IMR-90 (cell line): ENCODE data around the gene SNRNP200.

Experiments
- BHLHE40 ChIP-seq: fragments of 150-350 bp; IDR thresholded peaks from 2 replicates; pipeline ENCODE4 v1.6.1; 2016; ENCODE audit warnings: mild to moderate bottlenecking, low read depth, low read length
- CEBPB ChIP-seq: IDR thresholded peaks from 2 replicates; pipeline ENCODE4 v1.6.1; 2012; ENCODE audit warnings: low read depth, low read length, improper control_type of control experiment
- MAZ ChIP-seq: IDR thresholded peaks from 2 replicates; pipeline ENCODE4 v1.6.1; 2012; ENCODE audit warnings: low read depth, mild to moderate bottlenecking, low read length, improper control_type of control experiment, moderate library complexity, borderline replicate concordance
- MXI1 ChIP-seq: IDR thresholded peaks from 2 replicates; pipeline ENCODE4 v1.6.1; 2012; ENCODE audit warnings: low read depth, mild to moderate bottlenecking, low read length, moderate library complexity, borderline replicate concordance
- POLR2A ChIP-seq: IDR thresholded peaks from 2 replicates; pipeline ENCODE4 v1.6.1; 2012; ENCODE audit warnings: mild to moderate bottlenecking, low read depth, low read length
- RAD21 ChIP-seq: IDR thresholded peaks from 2 replicates; pipeline ENCODE4 v1.6.1; 2012; ENCODE audit warnings: low read length, improper control_type of control experiment
- TF ChIP-seq, protein P1 (sequence below): conservative IDR thresholded peaks from 2 replicates; pipeline ENCODE4 v1.5.1; 2012; ENCODE audit warnings: mild to moderate bottlenecking, low read depth, low read length, improper control_type of control experiment
- TF ChIP-seq, protein P2 (sequence below): fragments of 150-350 bp; IDR thresholded peaks from 2 replicates; pipeline ENCODE4 v1.6.1; 2016; ENCODE audit warnings: low read depth, mild to moderate bottlenecking, low read length, moderate library complexity, borderline replicate concordance
- TF ChIP-seq, protein P3 (sequence below): fragments of 150-350 bp; IDR thresholded peaks from 2 replicates; pipeline ENCODE4 v1.6.1; 2017; ENCODE audit warnings: mild to moderate bottlenecking, antibody characterized with exemption, low read length, low read depth

DNA sequence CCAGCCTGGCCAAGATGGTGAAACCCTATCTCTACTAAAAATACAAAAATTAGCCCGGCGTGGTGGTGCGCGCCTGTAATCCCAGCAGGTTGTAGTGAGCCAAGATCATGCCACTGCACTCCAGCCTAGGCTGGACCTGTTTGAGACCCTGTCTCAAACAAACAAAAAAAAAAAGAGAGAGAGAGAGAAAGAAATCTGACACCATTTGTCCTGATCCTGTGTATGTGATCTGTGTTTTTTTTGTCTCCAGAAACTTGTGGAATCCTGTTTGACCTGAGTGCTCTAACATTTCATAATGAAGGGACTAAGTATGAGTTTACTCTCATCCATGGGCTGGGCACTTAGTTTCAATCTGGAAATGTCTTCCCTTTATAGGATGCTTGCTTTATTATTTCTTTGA, 13.4 kb upstream of the SNRNP200 start:
- TF ChIP-seq, protein P1, sequence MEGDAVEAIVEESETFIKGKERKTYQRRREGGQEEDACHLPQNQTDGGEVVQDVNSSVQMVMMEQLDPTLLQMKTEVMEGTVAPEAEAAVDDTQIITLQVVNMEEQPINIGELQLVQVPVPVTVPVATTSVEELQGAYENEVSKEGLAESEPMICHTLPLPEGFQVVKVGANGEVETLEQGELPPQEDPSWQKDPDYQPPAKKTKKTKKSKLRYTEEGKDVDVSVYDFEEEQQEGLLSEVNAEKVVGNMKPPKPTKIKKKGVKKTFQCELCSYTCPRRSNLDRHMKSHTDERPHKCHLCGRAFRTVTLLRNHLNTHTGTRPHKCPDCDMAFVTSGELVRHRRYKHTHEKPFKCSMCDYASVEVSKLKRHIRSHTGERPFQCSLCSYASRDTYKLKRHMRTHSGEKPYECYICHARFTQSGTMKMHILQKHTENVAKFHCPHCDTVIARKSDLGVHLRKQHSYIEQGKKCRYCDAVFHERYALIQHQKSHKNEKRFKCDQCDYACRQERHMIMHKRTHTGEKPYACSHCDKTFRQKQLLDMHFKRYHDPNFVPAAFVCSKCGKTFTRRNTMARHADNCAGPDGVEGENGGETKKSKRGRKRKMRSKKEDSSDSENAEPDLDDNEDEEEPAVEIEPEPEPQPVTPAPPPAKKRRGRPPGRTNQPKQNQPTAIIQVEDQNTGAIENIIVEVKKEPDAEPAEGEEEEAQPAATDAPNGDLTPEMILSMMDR: no peak
- TF ChIP-seq RAD21 (no peak), POLR2A (no peak), BHLHE40 (no peak), MXI1 (no peak), CEBPB (no peak), MAZ (no peak)
- TF ChIP-seq, protein P2, sequence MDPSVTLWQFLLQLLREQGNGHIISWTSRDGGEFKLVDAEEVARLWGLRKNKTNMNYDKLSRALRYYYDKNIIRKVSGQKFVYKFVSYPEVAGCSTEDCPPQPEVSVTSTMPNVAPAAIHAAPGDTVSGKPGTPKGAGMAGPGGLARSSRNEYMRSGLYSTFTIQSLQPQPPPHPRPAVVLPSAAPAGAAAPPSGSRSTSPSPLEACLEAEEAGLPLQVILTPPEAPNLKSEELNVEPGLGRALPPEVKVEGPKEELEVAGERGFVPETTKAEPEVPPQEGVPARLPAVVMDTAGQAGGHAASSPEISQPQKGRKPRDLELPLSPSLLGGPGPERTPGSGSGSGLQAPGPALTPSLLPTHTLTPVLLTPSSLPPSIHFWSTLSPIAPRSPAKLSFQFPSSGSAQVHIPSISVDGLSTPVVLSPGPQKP: no peak
- TF ChIP-seq, protein P3, sequence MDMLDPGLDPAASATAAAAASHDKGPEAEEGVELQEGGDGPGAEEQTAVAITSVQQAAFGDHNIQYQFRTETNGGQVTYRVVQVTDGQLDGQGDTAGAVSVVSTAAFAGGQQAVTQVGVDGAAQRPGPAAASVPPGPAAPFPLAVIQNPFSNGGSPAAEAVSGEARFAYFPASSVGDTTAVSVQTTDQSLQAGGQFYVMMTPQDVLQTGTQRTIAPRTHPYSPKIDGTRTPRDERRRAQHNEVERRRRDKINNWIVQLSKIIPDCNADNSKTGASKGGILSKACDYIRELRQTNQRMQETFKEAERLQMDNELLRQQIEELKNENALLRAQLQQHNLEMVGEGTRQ: no peak
